H1 (cell line): Measurements from ENCODE around the gene ARID1B. TPM values are rescaled to one million over a fixed set of nuclear protein-coding genes. Genes with fewer than 3 reads are reported as not detected.

Experiments
- CTCF ChIA-PET: fragments of 300-600 bp; sonication (Branson Sonifier 250); formaldehyde crosslinking; loops from one replicate; lab custom pipeline; 2021; ENCODE audit not compliant: partially characterized antibody; lab: Charles Lee
- POLR2A ChIA-PET: fragments of 300-600 bp; sonication (Branson Sonifier 250); formaldehyde crosslinking; loops from one replicate; lab custom pipeline; 2021; ENCODE audit warnings: inconsistent platforms; ENCODE audit not compliant: partially characterized antibody; lab: Charles Lee
- DNase-seq, 2 experiments: peaks; one replicate each; pipeline versions ENCODE4 v3.0.0 to v3.0.0-alpha.2; 2010 to 2022; ENCODE audit warnings: low spot score in 2 of 2, low read depth in 1 of 2, mixed read lengths in 1 of 2
- FAIRE-seq: peaks from 2 replicates; lab custom pipeline; 2011; peaks lifted over from hg19 to GRCh38; lab: Jason Lieb, UNC
- H2AFZ ChIP-seq: 2 replicates; pipeline ENCODE4 v1.8.1; 2012; ENCODE audit warnings: low read length, inconsistent platforms
- H2AK5ac ChIP-seq: 2 replicates; pipeline ENCODE4 v1.6.1; 2013; ENCODE audit warnings: low read depth, low read length
- H2BK120ac ChIP-seq: replicated peaks from 2 replicates; pipeline ENCODE3; 2013; ENCODE audit warnings: low read depth, low read length, inconsistent platforms
- H2BK12ac ChIP-seq: 2 replicates; pipeline ENCODE4 v1.6.1; 2013; ENCODE audit warnings: low read depth, low read length
- H2BK15ac ChIP-seq: 2 replicates; pipeline ENCODE4 v1.6.1; 2013; ENCODE audit warnings: low read length
- H2BK20ac ChIP-seq: 2 replicates; pipeline ENCODE4 v1.6.1; 2013; ENCODE audit warnings: low read length
- H2BK5ac ChIP-seq: 2 replicates; pipeline ENCODE4 v1.6.1; 2013; ENCODE audit warnings: low read depth, low read length
- H3K14ac ChIP-seq: 2 replicates; pipeline ENCODE4 v1.6.1; 2013; ENCODE audit warnings: inconsistent platforms; ENCODE audit not compliant: insufficient read length
- H3K18ac ChIP-seq: 2 replicates; pipeline ENCODE4 v1.6.1; 2013; ENCODE audit warnings: low read length; ENCODE audit errors: extremely low read depth
- H3K23ac ChIP-seq: 2 replicates; pipeline ENCODE4 v1.6.1; 2013; ENCODE audit warnings: inconsistent platforms; ENCODE audit not compliant: insufficient read length
- H3K23me2 ChIP-seq: 2 replicates; pipeline ENCODE4 v1.6.1; 2013; ENCODE audit warnings: low read depth, low read length
- H3K27ac ChIP-seq: 2 replicates; pipeline ENCODE4 v1.6.1; 2011; ENCODE audit warnings: low read depth, low read length, inconsistent platforms
- H3K27me3 ChIP-seq, 4 experiments: replicated peaks in 1 of 4; 1 replicate in 1 of 4; 2 replicates in 3 of 4; pipeline versions ENCODE4 v1.6.1 to v1.8.1; 2011 to 2013; ENCODE audit warnings: low read length in 3 of 4, mild to moderate bottlenecking in 3 of 4, inconsistent platforms in 2 of 4, mixed read lengths in 2 of 4, moderate library complexity in 1 of 4; ENCODE audit not compliant: control insufficient read depth in 3 of 4, insufficient read depth in 3 of 4; ENCODE audit errors: extremely low read depth in 1 of 4
- H3K36me3 ChIP-seq, 4 experiments: 2 replicates each; pipeline versions ENCODE4 v1.6.1 to v1.8.1; 2011 to 2013; ENCODE audit warnings: mild to moderate bottlenecking in 4 of 4, low read length in 3 of 4, moderate library complexity in 2 of 4, control low read depth in 1 of 4, inconsistent platforms in 1 of 4; ENCODE audit not compliant: insufficient read depth in 4 of 4, control insufficient read depth in 2 of 4
- H3K4ac ChIP-seq: replicated peaks from 2 replicates; pipeline ENCODE3; 2013; ENCODE audit warnings: low read length, low read depth, mixed read lengths, inconsistent platforms; ENCODE audit not compliant: insufficient read length
- H3K4me1 ChIP-seq, 4 experiments: replicated peaks in 1 of 4; 1 replicate in 1 of 4; 2 replicates in 3 of 4; pipeline versions ENCODE4 v1.6.1 to v1.8.1; 2011 to 2013; ENCODE audit warnings: low read length in 3 of 4, inconsistent platforms in 2 of 4, mixed read lengths in 1 of 4; ENCODE audit not compliant: insufficient read depth in 4 of 4, control insufficient read depth in 3 of 4
- H3K4me2 ChIP-seq, 2 experiments: 2 replicates each; pipeline versions ENCODE4 v1.6.1 to v1.8.1; 2011 to 2013; ENCODE audit warnings: low read depth in 2 of 2, low read length in 2 of 2, control low read depth in 1 of 2, inconsistent platforms in 1 of 2, mild to moderate bottlenecking in 1 of 2; ENCODE audit not compliant: insufficient read depth in 1 of 2
- H3K4me3 ChIP-seq, 4 experiments: fragments of 200-600, 300-600 bp in 1 of 4; sonication (generic), shearing (Covaris generic), sonication (Bioruptor Twin) in 1 of 4; 2 replicates each; pipeline versions ENCODE4 v1.5.1 to v1.8.1; 2011 to 2016; ENCODE audit warnings: low read length in 4 of 4, low read depth in 3 of 4, control low read depth in 2 of 4, inconsistent platforms in 2 of 4, mild to moderate bottlenecking in 2 of 4, mixed read lengths in 1 of 4, moderate library complexity in 1 of 4; ENCODE audit not compliant: insufficient read depth in 2 of 4; ENCODE audit errors: extremely low read depth in 1 of 4
- H3K56ac ChIP-seq: replicated peaks from 2 replicates; pipeline ENCODE3; 2013; ENCODE audit warnings: low read depth, mild to moderate bottlenecking, mixed read lengths, low read length, inconsistent platforms; ENCODE audit not compliant: insufficient read length
- H3K79me1 ChIP-seq: 2 replicates; pipeline ENCODE4 v1.6.1; 2013; ENCODE audit warnings: low read depth, low read length, control low read depth
- H3K79me2 ChIP-seq, 2 experiments: 2 replicates each; pipeline versions ENCODE4 v1.6.1 to v1.8.1; 2012 to 2013; ENCODE audit warnings: low read length in 2 of 2, mild to moderate bottlenecking in 2 of 2, inconsistent platforms in 1 of 2; ENCODE audit not compliant: insufficient read depth in 2 of 2, control insufficient read depth in 1 of 2
- H3K9ac ChIP-seq, 4 experiments: replicated peaks in 1 of 4; 1 replicate in 1 of 4; 2 replicates in 3 of 4; pipeline versions ENCODE4 v1.6.1 to v1.8.1; 2011 to 2013; ENCODE audit warnings: low read depth in 3 of 4, low read length in 3 of 4, control low read depth in 2 of 4, mild to moderate bottlenecking in 2 of 4, moderate library complexity in 2 of 4, inconsistent platforms in 1 of 4; ENCODE audit errors: extremely low read depth in 1 of 4
- H3K9me3 ChIP-seq, 2 experiments: 2 replicates each; pipeline versions ENCODE4 v1.6.1 to v1.8.1; 2012 to 2013; ENCODE audit warnings: mild to moderate bottlenecking in 2 of 2, moderate library complexity in 2 of 2, control low read depth in 1 of 2, inconsistent platforms in 1 of 2, low read depth in 1 of 2, low read length in 1 of 2, mixed read lengths in 1 of 2; ENCODE audit not compliant: insufficient read depth in 2 of 2
- H4K20me1 ChIP-seq, 2 experiments: replicated peaks in 1 of 2; 2 replicates each; pipeline versions ENCODE3 to v1.8.1; 2011 to 2013; ENCODE audit warnings: inconsistent platforms in 2 of 2, low read length in 2 of 2, mild to moderate bottlenecking in 1 of 2; ENCODE audit not compliant: insufficient read depth in 2 of 2, control insufficient read depth in 1 of 2
- H4K5ac ChIP-seq: 2 replicates; pipeline ENCODE4 v1.6.1; 2013; ENCODE audit warnings: low read length, low read depth, mixed read lengths, inconsistent platforms; ENCODE audit not compliant: insufficient read length
- H4K8ac ChIP-seq: 2 replicates; pipeline ENCODE4 v1.8.0; 2013; ENCODE audit warnings: mild to moderate bottlenecking, moderate library complexity, low read length, inconsistent platforms; ENCODE audit not compliant: insufficient read depth; ENCODE audit errors: extremely low read depth
- H4K91ac ChIP-seq: replicated peaks from 2 replicates; pipeline ENCODE3; 2013; ENCODE audit warnings: low read length, mixed read lengths, inconsistent platforms; ENCODE audit not compliant: insufficient read length
- BCL11A ChIP-seq, 2 experiments: IDR thresholded peaks; one replicate each; pipeline ENCODE4 v1.6.1; 2011; ENCODE audit warnings: low read depth in 2 of 2, low read length in 2 of 2, mild to moderate bottlenecking in 2 of 2
- BRCA1 ChIP-seq: IDR thresholded peaks from 2 replicates; pipeline ENCODE4 v1.6.1; 2012; ENCODE audit warnings: low read depth, low read length, improper control_type of control experiment
- GABPA ChIP-seq: IDR thresholded peaks from 2 replicates; pipeline ENCODE4 v1.6.1; 2011; ENCODE audit warnings: mild to moderate bottlenecking, low read length, moderate library complexity, borderline replicate concordance; ENCODE audit not compliant: insufficient read depth
- KDM1A ChIP-seq: fragments of 200-600, 300-600 bp; sonication (generic); IDR thresholded peaks from 2 replicates; pipeline ENCODE4 v1.7.1; 2016; ENCODE audit warnings: mild to moderate bottlenecking, low read length, borderline replicate concordance
- KDM4A ChIP-seq: IDR thresholded peaks from one replicate; pipeline ENCODE4 v1.7.1; 2012; ENCODE audit warnings: low read depth, mild to moderate bottlenecking, moderate library complexity, low read length, inconsistent platforms; ENCODE audit not compliant: severe bottlenecking
- POLR2A ChIP-seq, 2 experiments: IDR thresholded peaks; 1 replicate in 1 of 2; 2 replicates in 1 of 2; pipeline ENCODE4 v1.6.1; 2011; ENCODE audit warnings: low read depth in 2 of 2, low read length in 2 of 2, mild to moderate bottlenecking in 2 of 2; ENCODE audit errors: control extremely low read depth in 1 of 2
- POLR2AphosphoS5 ChIP-seq: IDR thresholded peaks from 2 replicates; pipeline ENCODE4 v1.6.1; 2011; ENCODE audit warnings: low read depth, low read length
- RXRA ChIP-seq: IDR thresholded peaks from 2 replicates; pipeline ENCODE4 v1.6.1; 2011; ENCODE audit warnings: low read depth, mild to moderate bottlenecking, low read length, moderate library complexity; ENCODE audit not compliant: insufficient read depth
- SIX5 ChIP-seq: IDR thresholded peaks from 2 replicates; pipeline ENCODE4 v1.6.1; 2011; ENCODE audit warnings: mild to moderate bottlenecking, low read depth, low read length
- SP2 ChIP-seq: IDR thresholded peaks from 2 replicates; pipeline ENCODE4 v1.6.1; 2012; ENCODE audit warnings: mild to moderate bottlenecking, low read length, inconsistent platforms
- WGBS, 2 experiments: shearing (Covaris generic) in 1 of 2; methylation state at CpG; one replicate each; pipeline versions ENCODE4 v1.1.6 to v1.1.7; 2013 to 2015; ENCODE audit warnings: low lambda C conversion rate in 2 of 2, mixed read lengths in 2 of 2, inconsistent platforms in 1 of 2, low coverage in 1 of 2, missing lambda C conversion rate in 1 of 2; ENCODE audit not compliant: insufficient replicate concordance in 2 of 2, insufficient coverage in 1 of 2, insufficient read length in 1 of 2; ENCODE audit errors: extremely low coverage in 1 of 2, missing lambda C conversion rate in 1 of 2; 5-methylcytosine and 5-hydroxymethylcytosine counted together
- polyA plus RNA-seq, 7 experiments: library from polyadenylated mRNA; depleted of rRNA in 3 of 7; stranded (reverse) in 5 of 7; unstranded in 2 of 7; fragments of >200 nt in 5 of 7; fragments of 200-250 nt in 2 of 7; gene quantifications; 1 replicate in 5 of 7; 2 replicates in 1 of 7; 4 replicates in 1 of 7; pipeline versions ENCODE4 v1.2.1 to v1.2.3, GENCODE V29; 2011 to 2013; ENCODE audit warnings: missing spikeins in 2 of 7, mixed read lengths in 2 of 7
- total RNA-seq: library from RNA; stranded (reverse); fragmentation: NEBNext Ultra II Directional; extraction: Animal tissue kit (Norgen Biotek cat#: 25700); gene quantifications from 2 replicates; pipeline ENCODE4 v1.2.1, GENCODE V29; 2021
- TF ChIP-seq, protein P1 (sequence below): IDR thresholded peaks from 2 replicates; pipeline ENCODE4 v1.6.1; 2012; ENCODE audit warnings: low read length, inconsistent platforms
- TF ChIP-seq, protein P2 (sequence below): IDR thresholded peaks from 2 replicates; pipeline ENCODE4 v1.6.1; 2011; ENCODE audit warnings: low read length, improper control_type of control experiment

The ARID1B gene
- total and polyA plus RNA-seq, 2 of the 8 experiments (the other 6 are each of a cell fraction or from before 2014, with no cell fraction given): 24.3 to 70.3 TPM

DNA sequence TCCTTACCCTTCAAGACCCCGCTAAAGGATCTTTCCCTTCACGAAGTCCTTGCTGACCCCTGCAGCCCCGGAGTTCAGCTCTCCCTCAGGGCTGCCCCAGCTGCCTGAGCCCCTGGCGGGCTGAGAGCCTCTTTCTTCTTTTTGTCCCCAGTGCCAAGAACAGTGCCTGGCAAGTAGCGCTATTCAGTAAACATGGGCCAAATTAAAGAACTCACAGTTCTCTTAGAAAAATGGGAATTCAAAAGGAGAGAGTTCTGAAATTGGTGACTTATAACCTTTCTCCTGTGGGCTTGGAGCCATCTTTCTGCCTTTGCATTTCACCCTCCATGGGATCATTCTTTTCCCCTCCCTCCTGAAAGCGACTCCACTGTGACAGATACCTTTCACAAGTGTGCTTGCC lies 318.9 kb downstream of the ARID1B start:
- no peak overlapping the region for H2BK5ac ChIP-seq
- no peak overlapping the region for H3K9ac ChIP-seq
- H3K79me2 ChIP-seq: peaks cover 0 to 10% of the 10 kb centered on the region in 2 experiments; a peak in 2 of 4 replicates
- H2BK12ac ChIP-seq: no peak overlapping the region
- H2AK5ac ChIP-seq: no peak overlapping the region
- FAIRE-seq: no peak
- TF ChIP-seq SP2 (no peak), RXRA (no peak), KDM1A (no peak), BRCA1 (no peak), POLR2A (IDR thresholded peaks at IDR 0.05; ENCODE audit: control extremely low read depth in 1 of 2, low read depth in 2 of 2, low read length in 2 of 2) (no peak), GABPA (no peak), BCL11A (IDR thresholded peaks at IDR 0.05; ENCODE audit: low read depth in 2 of 2, low read length in 2 of 2) (no peak), POLR2AphosphoS5 (no peak), SIX5 (no peak), KDM4A (no peak)
- TF ChIP-seq, protein P1, sequence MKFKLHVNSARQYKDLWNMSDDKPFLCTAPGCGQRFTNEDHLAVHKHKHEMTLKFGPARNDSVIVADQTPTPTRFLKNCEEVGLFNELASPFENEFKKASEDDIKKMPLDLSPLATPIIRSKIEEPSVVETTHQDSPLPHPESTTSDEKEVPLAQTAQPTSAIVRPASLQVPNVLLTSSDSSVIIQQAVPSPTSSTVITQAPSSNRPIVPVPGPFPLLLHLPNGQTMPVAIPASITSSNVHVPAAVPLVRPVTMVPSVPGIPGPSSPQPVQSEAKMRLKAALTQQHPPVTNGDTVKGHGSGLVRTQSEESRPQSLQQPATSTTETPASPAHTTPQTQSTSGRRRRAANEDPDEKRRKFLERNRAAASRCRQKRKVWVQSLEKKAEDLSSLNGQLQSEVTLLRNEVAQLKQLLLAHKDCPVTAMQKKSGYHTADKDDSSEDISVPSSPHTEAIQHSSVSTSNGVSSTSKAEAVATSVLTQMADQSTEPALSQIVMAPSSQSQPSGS: no peak
- TF ChIP-seq, protein P2, sequence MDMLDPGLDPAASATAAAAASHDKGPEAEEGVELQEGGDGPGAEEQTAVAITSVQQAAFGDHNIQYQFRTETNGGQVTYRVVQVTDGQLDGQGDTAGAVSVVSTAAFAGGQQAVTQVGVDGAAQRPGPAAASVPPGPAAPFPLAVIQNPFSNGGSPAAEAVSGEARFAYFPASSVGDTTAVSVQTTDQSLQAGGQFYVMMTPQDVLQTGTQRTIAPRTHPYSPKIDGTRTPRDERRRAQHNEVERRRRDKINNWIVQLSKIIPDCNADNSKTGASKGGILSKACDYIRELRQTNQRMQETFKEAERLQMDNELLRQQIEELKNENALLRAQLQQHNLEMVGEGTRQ: no peak
- ChIA-PET CTCF (interaction anchor here (1.5 kb wide), 1 partner anchor 50 kb away, joined by 5 read pairs; no protein-coding TSS in a partner anchor), POLR2A (no interaction called here)
- no peak overlapping the region for H3K4me3 ChIP-seq
- no peak overlapping the region for H3K4me2 ChIP-seq
- no peak overlapping the region for H3K23ac ChIP-seq
- H3K79me1 ChIP-seq: no peaks in the 10 kb centered on the region; the same call in 1 of the 2 replicates
- H3K27ac ChIP-seq: no peak overlapping the region
- H3K9me3 ChIP-seq: no peaks in the 10 kb centered on the region
- H4K5ac ChIP-seq: no peak overlapping the region
- H4K91ac ChIP-seq: no peak overlapping the region
- H3K14ac ChIP-seq: no peak overlapping the region
- H3K4ac ChIP-seq: no peak overlapping the region
- no peak overlapping the region for H2BK120ac ChIP-seq
- H2AFZ ChIP-seq: no peak overlapping the region
- peaks cover 1 to 3% of the 10 kb centered on the region in 2 experiments for H4K20me1 ChIP-seq
- DNase-seq: no peak
- H3K23me2 ChIP-seq: no peaks in the 10 kb centered on the region
- no peak overlapping the region for H3K56ac ChIP-seq
- WGBS, 2 experiments: 91% methylated on average over 6 of the region's 6 CpGs; no CpG with 5 or more reads in 1 of the 2 experiments
- no peaks in the 10 kb centered on the region for H3K27me3 ChIP-seq
- no peak overlapping the region for H2BK15ac ChIP-seq
- no peak overlapping the region for H4K8ac ChIP-seq
- H3K4me1 ChIP-seq: peaks cover under 1 to 7% (median 4%) of the 10 kb centered on the region in 4 experiments
- H2BK20ac ChIP-seq: no peak overlapping the region
- no peak overlapping the region for H3K18ac ChIP-seq
- H3K36me3 ChIP-seq: no peaks in the 10 kb centered on the region
